Activated naive CD8-positive, alpha-beta T cell (primary cell): Measurements from ENCODE around the gene TEX26.

Experiments
- H3K27ac Mint-ChIP-seq: one replicate; pipeline ENCODE4 v1.8.0; 2021; ENCODE audit warnings: mixed read lengths
- H3K27me3 Mint-ChIP-seq: one replicate; pipeline ENCODE4 v1.8.0; 2021; ENCODE audit warnings: mixed read lengths
- H3K36me3 Mint-ChIP-seq: one replicate; pipeline ENCODE4 v1.8.0; 2021; ENCODE audit warnings: mixed read lengths
- H3K4me1 Mint-ChIP-seq: one replicate; pipeline ENCODE4 v1.8.0; 2021; ENCODE audit warnings: low read depth, mixed read lengths
- H3K4me3 Mint-ChIP-seq: one replicate; pipeline ENCODE4 v1.8.0; 2021; ENCODE audit warnings: mild to moderate bottlenecking, mixed read lengths
- H3K9me3 Mint-ChIP-seq: one replicate; pipeline ENCODE4 v1.8.0; 2021; ENCODE audit warnings: low read depth, mixed read lengths

The TEX26 gene

DNA sequence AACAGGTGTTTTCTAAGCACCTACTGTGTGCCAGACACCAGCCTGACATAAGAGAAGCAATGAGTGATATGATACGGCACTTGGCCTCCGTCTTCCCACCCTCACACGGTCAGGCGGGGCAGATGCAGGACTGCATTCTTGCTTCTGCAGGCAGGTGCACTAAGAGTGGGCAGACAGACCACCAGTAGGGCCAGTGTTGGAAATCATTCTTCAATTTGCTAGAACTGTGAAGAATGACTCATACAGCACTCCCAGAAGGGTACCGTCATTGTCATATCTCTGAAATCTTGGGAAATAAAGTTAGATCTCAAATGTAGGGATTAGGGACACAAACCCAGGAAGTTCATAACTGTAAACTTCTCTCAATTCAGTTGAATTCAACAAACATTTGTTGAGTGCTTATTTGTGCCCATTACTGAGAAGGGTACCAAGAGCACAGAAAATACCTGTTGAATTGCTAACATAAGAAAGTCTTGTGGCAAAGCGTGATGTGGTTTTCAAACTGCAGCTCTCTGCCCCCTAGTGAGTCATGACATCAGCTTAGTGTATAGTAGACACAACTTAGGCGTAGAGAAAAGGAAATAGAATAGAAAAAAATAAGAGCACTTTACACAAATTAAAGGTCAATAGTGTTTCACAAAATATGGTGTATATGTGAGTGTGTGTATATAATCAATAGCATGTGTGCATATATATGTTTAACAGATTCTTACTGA, 76.1 kb downstream of the TEX26 start:
- Mint-ChIP-seq H3K4me1 (no peaks in the 10 kb centered on the region), H3K36me3 (no peaks in the 10 kb centered on the region), H3K27me3 (peaks cover 17% of the 10 kb centered on the region), H3K4me3 (no peak overlapping the region), H3K27ac (no peak overlapping the region), H3K9me3 (no peaks in the 10 kb centered on the region)

- H3K36me3 Mint-ChIP-seq = no peaks in the 10 kb centered on the region
- H3K9me3 Mint-ChIP-seq = no peaks in the 10 kb centered on the region
- H3K4me1 Mint-ChIP-seq = no peaks in the 10 kb centered on the region
- H3K27me3 Mint-ChIP-seq = peaks cover 17% of the 10 kb centered on the region
- no peak overlapping the region for H3K4me3 Mint-ChIP-seq
- H3K27ac Mint-ChIP-seq = no peak overlapping the region
These were observed 76.7 kb downstream of the TEX26 start for GRCh38 chr13:31009166-31009565.

GRCh38 chr13:31010296-31010695, 77.8 kb downstream of the TEX26 start:
- Mint-ChIP-seq H3K36me3 (no peaks in the 10 kb centered on the region), H3K27ac (no peak overlapping the region), H3K4me1 (no peaks in the 10 kb centered on the region), H3K27me3 (peaks cover 17% of the 10 kb centered on the region), H3K4me3 (no peak overlapping the region), H3K9me3 (no peaks in the 10 kb centered on the region)

DNA sequence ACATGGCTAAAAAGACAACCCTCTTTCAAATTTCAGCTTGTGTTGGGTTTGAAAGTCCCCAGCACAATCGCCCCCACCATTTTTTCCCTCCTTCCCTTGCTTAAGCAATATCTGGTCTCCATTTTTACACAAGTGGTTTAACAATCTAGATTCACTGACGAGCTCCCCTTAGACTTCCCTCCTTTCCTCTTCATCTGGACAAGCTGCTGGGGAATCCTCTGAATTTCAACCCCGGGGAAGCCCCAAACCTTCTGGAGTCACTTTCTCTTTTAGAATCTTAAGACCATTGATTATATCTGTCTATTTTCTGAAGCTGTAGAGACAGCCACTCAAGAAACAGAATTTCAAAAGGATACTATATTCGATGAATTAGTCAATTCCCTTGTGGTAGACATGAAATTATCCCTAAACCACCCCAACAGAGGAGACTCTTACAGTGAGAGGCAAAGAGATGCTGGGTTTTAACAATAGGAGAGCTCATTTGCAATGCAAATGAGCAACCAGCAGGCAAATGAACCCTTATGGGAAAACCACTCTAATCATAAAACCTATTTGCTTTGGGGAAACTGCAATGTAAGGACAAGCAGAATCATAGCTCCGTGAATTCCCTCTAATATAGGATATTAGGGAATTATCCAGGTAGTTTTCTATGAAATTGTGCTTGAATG, 78.9 kb downstream of the TEX26 start:
- H3K4me1 Mint-ChIP-seq = no peaks in the 10 kb centered on the region
- no peaks in the 10 kb centered on the region for H3K36me3 Mint-ChIP-seq
- H3K4me3 Mint-ChIP-seq = no peak overlapping the region
- no peak overlapping the region for H3K27ac Mint-ChIP-seq
- peaks cover 15% of the 10 kb centered on the region for H3K27me3 Mint-ChIP-seq
- no peaks in the 10 kb centered on the region for H3K9me3 Mint-ChIP-seq

DNA sequence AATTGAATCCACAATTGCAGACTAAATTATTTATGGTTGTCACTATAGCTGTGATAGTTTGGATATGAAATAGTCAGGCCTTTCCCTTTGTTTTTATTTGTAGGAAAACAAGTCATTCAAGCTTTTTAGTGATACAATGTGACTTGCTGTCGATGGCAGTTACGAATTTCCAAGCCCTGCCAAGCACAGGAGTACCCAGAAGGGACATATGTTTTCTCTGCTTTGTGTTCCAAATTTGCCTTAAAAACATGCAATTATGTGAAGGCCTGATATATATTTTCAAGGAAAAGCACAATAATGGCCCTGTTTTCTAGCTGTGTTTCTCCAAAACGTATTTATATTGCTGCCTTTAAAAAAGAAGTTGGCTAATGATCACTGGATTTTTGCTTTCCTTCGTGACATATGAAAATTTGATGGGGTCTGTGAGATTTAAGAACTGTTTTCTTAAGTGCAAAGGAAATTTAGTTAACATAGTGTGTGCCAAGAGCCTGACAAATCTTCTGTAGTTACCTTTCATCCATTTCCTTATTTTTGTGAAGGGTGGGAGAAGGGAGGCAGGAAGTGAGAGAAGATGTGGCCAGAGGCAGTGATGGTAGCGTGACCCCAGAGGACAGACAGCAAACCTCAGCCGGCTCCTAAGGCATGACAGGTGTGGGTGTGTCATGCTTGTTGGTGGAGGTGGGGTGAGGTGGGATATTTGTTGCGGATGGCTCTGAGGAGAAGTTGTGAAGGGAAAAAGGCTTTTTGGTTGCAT, 79.6 kb downstream of the TEX26 start:
- Mint-ChIP-seq H3K27me3 (peaks cover 16% of the 10 kb centered on the region), H3K4me1 (no peaks in the 10 kb centered on the region), H3K4me3 (no peak overlapping the region), H3K9me3 (no peaks in the 10 kb centered on the region), H3K27ac (no peak overlapping the region), H3K36me3 (no peaks in the 10 kb centered on the region)

GRCh38 chr13:31012655-31013024, 80.2 kb downstream of the TEX26 start:
- no peaks in the 10 kb centered on the region for H3K4me1 Mint-ChIP-seq
- H3K36me3 Mint-ChIP-seq = no peaks in the 10 kb centered on the region
- H3K4me3 Mint-ChIP-seq = no peak overlapping the region
- no peaks in the 10 kb centered on the region for H3K9me3 Mint-ChIP-seq
- no peak overlapping the region for H3K27ac Mint-ChIP-seq
- peaks cover 16% of the 10 kb centered on the region for H3K27me3 Mint-ChIP-seq

DNA sequence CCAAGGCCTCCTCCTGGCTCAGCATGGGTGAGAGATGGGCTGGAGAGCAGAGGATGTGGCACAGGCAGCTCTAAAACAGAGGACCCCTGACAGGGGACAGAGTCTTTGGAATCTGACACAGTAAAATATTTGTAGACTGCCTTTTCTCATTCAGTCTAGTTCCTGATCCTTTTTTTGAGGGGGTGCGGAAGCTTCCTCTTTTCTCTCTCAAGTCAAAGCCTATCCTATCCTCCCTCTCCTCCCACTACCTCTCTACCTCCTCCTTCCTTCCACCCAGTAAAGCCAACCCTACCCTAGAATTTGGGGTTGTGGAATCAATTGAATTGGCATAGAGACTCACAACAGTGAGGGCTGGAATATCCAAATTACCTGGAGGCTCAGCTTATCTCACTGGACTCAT, 82.0 kb downstream of the TEX26 start:
- H3K9me3 Mint-ChIP-seq = no peaks in the 10 kb centered on the region
- H3K27me3 Mint-ChIP-seq = peaks cover 20% of the 10 kb centered on the region
- no peaks in the 10 kb centered on the region for H3K4me1 Mint-ChIP-seq
- no peak overlapping the region for H3K27ac Mint-ChIP-seq
- no peaks in the 10 kb centered on the region for H3K36me3 Mint-ChIP-seq
- H3K4me3 Mint-ChIP-seq = no peak overlapping the region

GRCh38 chr13:31015199-31015598, 82.7 kb downstream of the TEX26 start:
- Mint-ChIP-seq H3K9me3 (no peaks in the 10 kb centered on the region), H3K4me1 (no peaks in the 10 kb centered on the region), H3K36me3 (no peaks in the 10 kb centered on the region), H3K4me3 (no peak overlapping the region), H3K27me3 (peaks cover 19% of the 10 kb centered on the region), H3K27ac (no peak overlapping the region)

- H3K4me1 Mint-ChIP-seq = no peaks in the 10 kb centered on the region
- no peaks in the 10 kb centered on the region for H3K9me3 Mint-ChIP-seq
- no peak overlapping the region for H3K4me3 Mint-ChIP-seq
- H3K27ac Mint-ChIP-seq = no peak overlapping the region
- H3K36me3 Mint-ChIP-seq = no peaks in the 10 kb centered on the region
- peaks cover 20% of the 10 kb centered on the region for H3K27me3 Mint-ChIP-seq
These were observed 84.2 kb downstream of the TEX26 start for GRCh38 chr13:31016342-31017325.

DNA sequence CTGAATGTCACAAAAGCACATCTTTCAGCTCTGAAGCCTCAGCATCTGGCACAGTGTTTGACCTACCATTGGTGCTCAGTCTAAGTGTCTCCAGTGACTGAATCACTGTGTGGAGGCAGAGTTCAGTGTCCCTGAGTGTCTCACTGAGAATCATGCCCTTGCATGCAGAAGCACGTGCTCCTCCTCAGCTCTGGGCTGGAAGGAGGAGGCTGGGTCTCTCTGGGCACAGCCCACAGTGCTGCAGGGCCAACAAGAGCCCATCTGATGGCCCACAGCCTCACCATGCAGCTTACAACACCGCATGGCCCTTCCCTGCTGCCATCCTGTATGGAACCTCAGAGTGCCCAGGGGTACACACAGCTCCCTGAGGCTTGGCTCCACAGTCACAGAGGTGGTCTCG, 86.1 kb downstream of the TEX26 start:
- Mint-ChIP-seq H3K27ac (no peak overlapping the region), H3K4me3 (no peak overlapping the region), H3K36me3 (no peaks in the 10 kb centered on the region), H3K4me1 (no peaks in the 10 kb centered on the region), H3K27me3 (peaks cover 20% of the 10 kb centered on the region), H3K9me3 (no peaks in the 10 kb centered on the region)

DNA sequence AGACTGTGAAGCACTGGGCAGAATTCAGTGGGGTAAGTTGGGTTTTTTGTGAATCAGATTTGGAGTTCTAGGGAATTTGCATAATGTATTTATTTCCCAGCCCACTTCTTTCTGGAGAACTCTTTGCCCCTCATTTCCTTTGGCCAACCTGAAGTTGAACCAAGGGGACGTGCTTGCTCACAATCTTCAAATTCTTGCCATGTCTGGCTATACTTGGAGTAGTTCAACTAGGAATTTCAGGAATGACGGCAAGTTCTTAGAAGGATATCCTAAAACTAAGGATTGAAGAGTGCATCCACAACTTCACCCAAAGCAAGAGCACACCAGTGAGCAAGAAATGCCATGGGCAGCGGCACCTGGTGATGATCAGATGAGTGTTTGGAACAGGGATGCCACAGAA, 88.5 kb downstream of the TEX26 start:
- no peaks in the 10 kb centered on the region for H3K36me3 Mint-ChIP-seq
- H3K27me3 Mint-ChIP-seq = peaks cover 20% of the 10 kb centered on the region
- no peak overlapping the region for H3K4me3 Mint-ChIP-seq
- H3K9me3 Mint-ChIP-seq = no peaks in the 10 kb centered on the region
- no peak overlapping the region for H3K27ac Mint-ChIP-seq
- H3K4me1 Mint-ChIP-seq = no peaks in the 10 kb centered on the region

GRCh38 chr13:31022288-31022895, 89.9 kb downstream of the TEX26 start:
- H3K36me3 Mint-ChIP-seq = no peaks in the 10 kb centered on the region
- H3K9me3 Mint-ChIP-seq = no peaks in the 10 kb centered on the region
- H3K27ac Mint-ChIP-seq = no peak overlapping the region
- H3K4me1 Mint-ChIP-seq = no peaks in the 10 kb centered on the region
- no peak overlapping the region for H3K4me3 Mint-ChIP-seq
- H3K27me3 Mint-ChIP-seq = peaks cover 18% of the 10 kb centered on the region

- Mint-ChIP-seq H3K36me3 (no peaks in the 10 kb centered on the region), H3K27ac (no peak overlapping the region), H3K4me3 (no peak overlapping the region), H3K4me1 (no peaks in the 10 kb centered on the region), H3K27me3 (peaks cover 14% of the 10 kb centered on the region), H3K9me3 (no peaks in the 10 kb centered on the region)
These were observed 90.6 kb downstream of the TEX26 start for GRCh38 chr13:31022928-31023530.
